Keratinocyte (primary cell): Measurements from ENCODE around the gene BOLA2B.
"Not testable (repeated sequence)": the region's sequence is repeated elsewhere in the genome, so short reads cannot be mapped to it uniquely, and the experiment has no call there.

Experiments
- CTCF ChIP-seq, 3 experiments: IDR thresholded peaks in 1 of 3; conservative IDR thresholded peaks in 1 of 3; optimal IDR thresholded peaks in 1 of 3; 2 replicates in 2 of 3; 3 replicates in 1 of 3; pipeline versions ENCODE3 to v1.5.1; 2011; ENCODE audit warnings: low read length in 3 of 3, mild to moderate bottlenecking in 3 of 3, moderate library complexity in 2 of 3, control low read depth in 1 of 3, inconsistent platforms in 1 of 3; ENCODE audit not compliant: insufficient read depth in 2 of 3; ENCODE audit errors: extremely low read depth in 1 of 3
- EZH2 ChIP-seq: IDR thresholded peaks from one replicate; pipeline ENCODE4 v1.6.1; 2012; ENCODE audit warnings: inconsistent platforms, mild to moderate bottlenecking, low read length, moderate library complexity

- not testable (repeated sequence) for TF ChIP-seq CTCF (optimal IDR thresholded peaks at IDR 0.05 in 1 of 3, IDR thresholded peaks at IDR 0.05 in 1 of 3, conservative IDR thresholded peaks at IDR 0.05 in 1 of 3; ENCODE audit: extremely low read depth in 1 of 3, insufficient read depth in 2 of 3, low read length in 3 of 3); EZH2
These were observed at the start of gene BOLA2B, which contains the start of gene SLX1A for GRCh38 chr16:30193615-30194014.
